ENCODE measurements around the gene TRIO. TPM values are rescaled to one million over a fixed set of nuclear protein-coding genes. Genes with fewer than 3 reads are reported as not detected.

TRIO gene
- total and polyA plus RNA-seq, 2 donors (not counting 3 experiments of a cell fraction or from before 2014, with no cell fraction given), result 82.9 to 248 TPM

- Histone ChIP-seq H4K20me1 (replicated peaks; ENCODE audit: control insufficient read depth, extremely low read depth, insufficient read depth, low read length) (peaks cover 6% of the 10 kb centered on the region), H3K9ac (replicated peaks; ENCODE audit: extremely low read depth, insufficient read depth, low read length) (no peak overlapping the region), H3K9me1 (replicated peaks; ENCODE audit: control insufficient read depth, extremely low read depth, insufficient read depth, low read length) (no peaks in the 10 kb centered on the region), H3K4me3 (replicated peaks in 1 of 3; ENCODE audit: insufficient read depth in 1 of 3, low read depth in 1 of 3, low read length in 3 of 3) (no peak overlapping the region), H3K9me3 (replicated peaks; ENCODE audit: control insufficient read depth, insufficient read depth, low read length) (no peaks in the 10 kb centered on the region), H3K27me3 (ENCODE audit: control insufficient read depth in 2 of 2, insufficient read depth in 2 of 2, low read length in 2 of 2) (no peaks in the 10 kb centered on the region), H2AFZ (ENCODE audit: low read depth, low read length) (no peak overlapping the region), H3K79me2 (ENCODE audit: control insufficient read depth, insufficient read depth, low read length) (peaks cover 98% of the 10 kb centered on the region), H3K4me2 (ENCODE audit: insufficient read depth, low read length) (no peak overlapping the region), H3K36me3 (ENCODE audit: control insufficient read depth in 2 of 2, extremely low read depth in 1 of 2, insufficient read depth in 2 of 2, low read length in 2 of 2) (no peaks in the 10 kb centered on the region), H3K4me1 (ENCODE audit: control insufficient read depth, extremely low read depth, insufficient read depth, low read length) (peaks cover 2% of the 10 kb centered on the region), H3K27ac (ENCODE audit: insufficient read depth, low read depth, low read length) (no peak overlapping the region)
- no TSS peak for BruUV-seq (replicated peaks)
- CTCF ChIA-PET, result interaction anchor here (0.9 to 1.7 kb wide), 3 partner anchors 18 to 136 kb away, joined by 3 to 5 read pairs (median 3); no protein-coding TSS in a partner anchor
- FAIRE-seq (no peak), DNase-seq (ENCODE audit: low read depth, low spot score) (no peak)
- dilution Hi-C loops (cut with MboI; ENCODE audit: extremely low pct_ligation_motif_present, low sequenced_read_pairs) (no loop called here), intact Hi-C loops (cut with micrococcal nuclease) (no loop called here)
- POLR2A ChIA-PET, result no interaction called here
- no peak for TF ChIP-seq CTCF (IDR thresholded peaks at IDR 0.05; ENCODE audit: extremely low read depth in 1 of 2, insufficient read depth in 1 of 2, low read depth in 1 of 2, low read length in 2 of 2)
- no peak for TF ChIP-seq POLR2AphosphoS5 (IDR thresholded peaks at IDR 0.05; ENCODE audit: insufficient read depth, low read depth, low read length)
- TF ChIP-seq POLR2A (IDR thresholded peaks at IDR 0.05; ENCODE audit: low read depth, low read length), result no peak
- no peak for TF ChIP-seq FOS (IDR thresholded peaks at IDR 0.05; ENCODE audit: borderline replicate concordance, insufficient read depth, low read length)
- no peak for TF ChIP-seq GATA2 (IDR thresholded peaks at IDR 0.05; ENCODE audit: insufficient read depth, insufficient read length, low read depth, low read length)
- no peak for TF ChIP-seq JUN (IDR thresholded peaks at IDR 0.05; ENCODE audit: borderline replicate concordance, insufficient read depth, insufficient read length, low read depth)
Observed at GRCh38 chr5:14244721-14245120, 101.6 kb downstream of the TRIO start.
